Stomach (tissue), 4 donors: ENCODE measurements around the gene KRT72.

ENCODE experiments used
- CTCF ChIP-seq, 7 experiments: fragments of 450-650 bp in 4 of 7; fragments of 200-600 bp in 3 of 7; sonication (generic) in 3 of 7; IDR thresholded peaks; one replicate each; pipeline ENCODE4 v1.5.1; 2016 to 2019; ENCODE audit warnings: antibody characterized with exemption in 7 of 7, control low read depth in 2 of 7, mild to moderate bottlenecking in 1 of 7
- POLR2A ChIP-seq, 4 donors: fragments of 450-650 bp; IDR thresholded peaks; one replicate each; pipeline ENCODE4 v1.6.1; 2016; ENCODE audit warnings: antibody characterized with exemption in 4 of 4, control low read depth in 2 of 4, mild to moderate bottlenecking in 1 of 4, moderate library complexity in 1 of 4
- POLR2AphosphoS5 ChIP-seq, 3 donors: sonication (generic); formaldehyde crosslinking; IDR thresholded peaks; one replicate each; pipeline ENCODE4 v1.6.1; 2016; ENCODE audit warnings: antibody characterized with exemption in 3 of 3

GRCh38 chr12:52573743-52574142 is 27.5 kb downstream of the KRT72 start, which contains the start of gene KRT74:
- no peak for TF ChIP-seq CTCF (IDR thresholded peaks at IDR 0.05)
- TF ChIP-seq POLR2AphosphoS5 (IDR thresholded peaks at IDR 0.05) = no peak
- TF ChIP-seq POLR2A (IDR thresholded peaks at IDR 0.05) = no peak
